GM04503 (cell line): Measurements from ENCODE around the gene PROKR2.

Experiments used
- DNase-seq: peaks from one replicate; pipeline ENCODE4 v3.0.0-alpha.2; 2012; ENCODE audit warnings: low read depth

The PROKR2 gene

DNA sequence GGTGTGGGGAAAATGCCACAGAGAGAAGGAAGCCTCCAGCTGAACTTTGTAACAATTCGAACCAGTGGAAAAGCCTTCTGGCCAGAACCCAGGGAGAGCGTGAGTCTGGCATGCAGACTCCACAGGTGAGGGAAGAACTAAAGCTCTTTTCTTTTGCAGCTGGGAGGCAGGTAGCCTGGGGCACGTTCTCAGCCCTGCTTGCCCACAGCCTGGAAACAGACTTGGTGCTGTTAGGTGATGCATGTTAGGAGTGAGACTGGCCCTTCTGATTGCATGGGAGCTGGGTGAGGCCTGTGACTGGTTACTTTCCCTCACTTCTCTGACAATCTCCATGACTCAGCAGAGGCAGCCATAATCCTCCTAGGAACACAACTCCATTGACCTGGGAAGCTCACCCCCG, 34.2 kb downstream of the PROKR2 start:
- DNase-seq = no peak

GRCh38 chr20:5279661-5280060, 37.1 kb downstream of the PROKR2 start:
- DNase-seq = no peak

- no peak for DNase-seq
Observed at GRCh38 chr20:5272268-5272667, 44.5 kb downstream of the PROKR2 start.

DNA sequence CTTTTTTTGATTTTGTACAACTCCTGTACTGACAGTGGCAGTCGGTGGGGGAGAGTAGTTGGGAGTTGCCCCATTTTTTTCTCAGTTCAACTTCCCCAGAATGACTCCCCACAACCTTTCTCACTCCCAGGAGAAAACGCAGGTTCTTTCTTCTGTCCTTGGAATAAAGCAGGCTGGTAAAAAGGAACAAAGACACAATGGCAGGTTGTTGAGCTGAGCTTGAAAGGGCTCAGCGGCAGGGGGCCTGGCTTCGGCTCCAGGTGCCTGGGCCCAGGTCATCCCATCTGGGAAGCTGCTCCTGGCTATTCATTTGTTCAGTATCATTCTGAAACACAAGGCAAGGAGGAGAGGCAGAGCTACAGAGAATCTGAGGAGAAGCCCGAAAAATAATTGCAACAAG, 46.2 kb downstream of the PROKR2 start:
- DNase-seq = no peak

DNA sequence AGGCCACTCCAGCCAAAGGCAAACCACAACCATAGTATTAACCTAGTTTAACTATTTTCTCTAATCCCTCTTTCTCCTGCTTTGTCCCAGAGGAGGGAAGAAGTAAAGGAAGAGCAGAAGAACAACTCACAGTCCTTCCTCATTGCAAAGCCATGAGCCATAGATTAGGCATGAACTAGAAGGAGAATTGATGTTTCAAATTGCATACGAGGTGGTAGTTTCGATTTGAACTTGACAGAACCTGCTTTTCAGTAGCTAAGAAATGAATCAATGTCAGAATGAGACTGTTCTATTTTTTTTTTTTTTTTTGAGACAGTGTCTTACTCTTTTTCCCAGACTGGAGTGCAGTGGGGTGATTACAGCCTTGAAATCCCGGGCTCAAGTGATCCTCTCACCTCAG, 48.3 kb downstream of the PROKR2 start:
- DNase-seq = no peak

- DNase-seq = no peak
Observed at GRCh38 chr20:5267092-5267491, 49.7 kb downstream of the PROKR2 start.
